Activated CD4-positive, alpha-beta T cell treated with anti-CD3 and anti-CD28 coated beads, Interleukin-2, Interleukin-6, amounts not matched to agents 100 ng/mL and 50 ng/mL, durations not matched to agents 16 hours and 8 hours (primary cell): ENCODE measurements around the gene ANGPTL1.
A peak's percentile ranks its signal among the peaks of the same experiment; 100 is the strongest.
"Not testable (repeated sequence)": the region's sequence is repeated elsewhere in the genome, so short reads cannot be mapped to it uniquely, and the experiment has no call there.

Source experiments
- DNase-seq: peaks from one replicate; pipeline ENCODE4 v3.0.0-alpha.2; 2020

The ANGPTL1 gene

DNA sequence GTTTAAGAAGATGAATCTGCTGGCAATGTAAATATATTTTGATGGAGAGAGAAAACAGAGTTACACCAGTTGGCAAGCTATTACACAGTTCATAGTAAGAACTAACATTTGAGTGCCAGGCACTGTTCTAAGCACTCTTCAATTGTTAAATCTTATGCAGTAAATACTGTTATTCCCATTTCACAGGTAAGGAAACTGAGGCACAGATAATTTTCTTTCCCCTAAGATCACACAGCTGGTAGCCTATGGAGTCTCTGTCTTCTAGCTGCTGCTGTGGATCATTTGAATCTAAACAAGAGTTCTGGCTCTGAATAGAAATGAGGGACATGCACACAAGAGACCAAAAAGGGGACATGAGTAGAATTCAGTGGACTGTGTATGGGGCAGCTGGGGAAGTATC lies 8.0 kb downstream of the ANGPTL1 start:
- DNase-seq: no peak

DNA sequence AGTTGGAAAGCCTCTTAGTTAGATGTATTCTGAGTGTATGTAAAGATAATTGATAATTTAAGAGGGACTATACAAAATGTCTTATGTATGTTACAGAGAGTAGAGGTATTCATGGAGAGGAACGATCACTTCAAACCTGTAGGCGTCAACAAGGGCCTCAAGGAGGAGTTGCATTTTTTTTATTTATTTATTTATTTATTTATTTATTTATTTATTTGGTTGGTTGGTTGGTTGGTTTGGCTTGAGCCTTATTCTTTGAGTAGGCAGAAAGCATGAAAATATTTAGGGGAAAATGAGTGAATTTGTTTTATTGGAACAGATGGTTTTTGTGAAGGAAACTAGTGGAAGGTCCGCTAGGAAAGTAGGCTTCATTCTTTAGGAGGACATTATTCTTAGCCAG lies 8.5 kb downstream of the ANGPTL1 start:
- DNase-seq: no peak

DNA sequence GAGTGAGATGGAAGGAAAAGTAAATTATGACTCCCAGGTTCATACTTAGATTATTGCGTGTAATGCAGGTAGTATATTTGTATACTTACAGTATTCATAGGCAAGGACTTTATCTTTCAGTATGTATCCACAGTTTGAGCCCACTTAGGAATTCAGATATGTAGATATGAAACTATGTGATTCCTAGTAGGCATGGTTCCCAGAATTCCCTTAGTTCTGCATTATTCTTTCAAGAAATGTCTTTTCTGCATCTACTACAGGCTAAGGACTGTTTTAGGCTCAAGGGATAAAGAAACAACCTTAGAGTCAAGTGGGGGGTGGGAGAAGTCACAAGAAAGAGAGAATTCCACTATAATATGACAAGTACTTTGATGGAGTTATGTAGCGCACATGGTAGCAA lies 13.8 kb downstream of the ANGPTL1 start:
- DNase-seq: no peak

DNA sequence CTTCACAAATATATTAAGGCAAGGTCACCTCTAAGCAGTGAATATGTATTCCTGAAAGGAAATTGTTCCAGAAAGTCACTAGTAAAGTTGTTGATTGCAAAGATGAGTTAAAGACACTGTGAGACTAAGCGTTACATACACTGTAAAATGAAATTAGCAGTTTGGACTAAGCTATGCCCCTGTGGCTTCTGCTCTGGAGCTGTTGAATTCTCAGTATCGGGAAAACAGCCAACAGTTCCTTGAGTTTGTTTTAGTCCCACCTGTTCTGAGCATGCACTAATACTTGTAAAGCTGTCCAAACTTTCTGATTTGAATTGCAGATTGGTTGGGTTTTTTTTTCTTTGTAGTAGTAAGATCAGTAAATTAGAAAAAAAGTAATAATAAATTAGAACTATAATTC lies 21.0 kb downstream of the ANGPTL1 start:
- DNase-seq: no peak

DNA sequence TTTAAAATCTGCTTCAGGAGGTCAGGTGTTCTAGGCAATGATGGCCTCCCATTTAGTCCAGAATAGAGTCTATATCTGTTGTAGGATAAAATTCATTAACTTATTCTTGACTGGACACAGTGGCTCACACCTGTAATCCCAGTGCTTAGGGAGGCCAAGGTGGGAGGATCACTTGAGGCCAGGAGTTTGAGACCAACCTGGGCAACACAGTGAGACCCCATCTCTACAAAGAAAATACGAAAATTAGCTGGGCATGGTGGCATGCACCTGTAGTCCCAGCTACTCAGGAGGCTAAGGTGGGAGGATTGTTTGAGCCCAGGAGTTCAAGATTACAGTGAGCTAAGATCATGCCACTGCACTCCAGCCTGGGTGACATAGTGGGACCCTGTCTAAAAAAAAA lies 23.0 kb downstream of the ANGPTL1 start:
- DNase-seq: not testable (repeated sequence)

DNA sequence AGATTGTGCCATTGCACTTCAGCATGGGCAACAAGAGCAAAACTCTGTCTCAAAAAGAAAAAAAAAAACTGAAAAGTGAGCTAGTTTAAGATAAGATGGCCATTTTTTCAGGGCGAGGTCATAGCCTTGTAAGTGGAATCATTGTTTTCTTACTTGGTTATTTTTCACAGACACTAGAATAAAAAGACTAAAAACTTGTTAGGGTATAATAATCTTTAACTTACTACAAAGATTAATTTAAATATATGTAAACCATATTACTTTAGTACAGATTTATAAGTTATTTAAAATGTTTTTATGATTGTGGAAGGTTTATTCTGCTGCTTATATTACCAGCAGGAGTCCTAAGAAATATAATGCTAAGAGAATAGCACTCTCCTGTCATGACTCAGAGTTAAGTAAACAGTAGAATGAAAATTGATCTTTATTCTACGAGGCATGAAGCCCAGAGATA lies 23.5 kb downstream of the ANGPTL1 start:
- DNase-seq: no peak

DNA sequence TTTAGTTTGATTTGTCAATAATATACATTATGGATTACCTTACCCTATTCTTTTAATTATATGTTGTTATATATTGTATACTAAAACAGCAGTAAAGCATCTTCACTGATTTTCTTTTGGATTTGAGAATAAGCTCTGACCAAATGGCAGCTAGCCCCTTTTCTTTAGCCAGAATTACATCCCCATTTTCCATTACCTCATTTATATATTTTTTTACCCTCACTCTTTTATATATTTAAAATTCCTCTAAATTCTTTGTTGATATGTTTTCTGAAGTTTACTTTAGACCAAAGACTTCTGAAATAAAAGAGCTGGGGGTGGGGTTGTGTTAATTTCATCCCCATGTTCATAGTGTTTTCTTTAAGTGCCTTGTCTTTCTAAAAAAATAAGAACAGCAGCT lies 24.6 kb downstream of the ANGPTL1 start:
- DNase-seq: no peak

DNA sequence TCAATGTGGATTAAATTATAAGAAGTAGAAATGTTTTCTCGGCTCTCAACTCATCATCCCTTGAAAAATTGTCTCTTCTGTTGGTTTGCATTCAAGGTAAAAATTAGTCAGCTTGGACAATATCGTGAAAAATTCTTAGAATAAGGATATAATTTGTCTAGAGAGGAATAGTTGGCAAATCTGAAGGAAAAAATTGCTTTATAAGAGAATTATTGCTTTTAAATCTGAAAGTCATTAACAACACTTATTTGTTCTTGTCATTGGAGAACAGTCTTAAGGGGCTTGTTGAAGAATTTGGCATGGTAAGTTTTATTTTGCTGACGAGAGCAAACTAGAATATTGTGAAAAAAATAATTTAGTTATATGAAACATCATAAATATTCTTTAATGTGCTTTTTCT lies 26.4 kb downstream of the ANGPTL1 start:
- no peak for DNase-seq

DNA sequence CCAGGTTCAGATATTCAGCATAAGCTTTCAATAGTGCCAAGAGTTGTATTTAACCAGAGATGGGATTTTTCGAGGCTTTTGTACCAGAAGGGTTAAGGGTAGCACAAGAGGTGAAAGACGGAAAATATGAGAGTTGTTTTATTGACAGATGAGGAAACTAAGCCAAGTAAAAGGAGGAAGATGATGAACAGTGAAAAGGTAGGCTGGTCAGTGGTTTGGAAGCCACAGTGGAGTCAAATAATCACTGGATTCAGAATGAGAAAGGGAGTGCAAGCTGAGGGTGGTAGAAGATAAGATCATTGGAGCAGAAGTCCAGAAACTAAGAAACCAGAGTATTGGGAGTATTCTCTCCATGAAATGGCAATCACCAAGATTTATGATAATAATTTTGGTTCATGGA lies 45.7 kb downstream of the ANGPTL1 start:
- no peak for DNase-seq

DNA sequence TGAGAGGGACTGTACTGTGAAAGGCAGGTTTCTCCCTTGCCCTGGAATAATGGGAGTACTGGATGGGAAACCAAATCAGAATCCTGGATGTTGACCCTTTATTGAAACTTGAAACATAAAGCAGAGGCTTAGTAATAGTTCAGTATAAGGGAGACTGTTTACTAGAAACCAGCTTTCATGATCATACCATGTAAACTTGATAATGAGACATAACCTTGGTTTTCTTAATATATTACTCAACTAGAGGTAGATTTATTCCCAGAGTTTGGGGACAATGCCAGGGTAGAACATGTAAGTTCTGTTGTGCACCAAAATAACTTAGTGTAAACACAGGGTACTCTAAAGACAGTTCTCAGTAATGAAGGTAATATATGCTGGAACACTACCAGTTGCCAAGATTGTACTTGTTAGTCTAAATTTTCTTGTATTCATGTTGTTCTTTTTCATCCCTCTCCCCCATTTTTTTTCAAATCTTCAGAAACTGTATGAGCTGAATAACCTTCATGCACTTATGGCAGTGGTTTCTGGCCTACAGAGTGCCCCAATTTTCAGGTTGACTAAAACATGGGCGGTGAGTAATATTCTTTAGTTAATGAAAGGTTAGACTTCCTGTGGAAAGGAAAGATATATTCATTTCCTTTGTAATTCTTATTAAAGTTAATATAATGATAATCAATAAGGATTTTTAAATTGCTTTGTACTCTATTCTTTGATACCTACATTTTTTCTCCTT lies 49.6 kb downstream of the ANGPTL1 start:
- peak; percentile 41 for DNase-seq

DNA sequence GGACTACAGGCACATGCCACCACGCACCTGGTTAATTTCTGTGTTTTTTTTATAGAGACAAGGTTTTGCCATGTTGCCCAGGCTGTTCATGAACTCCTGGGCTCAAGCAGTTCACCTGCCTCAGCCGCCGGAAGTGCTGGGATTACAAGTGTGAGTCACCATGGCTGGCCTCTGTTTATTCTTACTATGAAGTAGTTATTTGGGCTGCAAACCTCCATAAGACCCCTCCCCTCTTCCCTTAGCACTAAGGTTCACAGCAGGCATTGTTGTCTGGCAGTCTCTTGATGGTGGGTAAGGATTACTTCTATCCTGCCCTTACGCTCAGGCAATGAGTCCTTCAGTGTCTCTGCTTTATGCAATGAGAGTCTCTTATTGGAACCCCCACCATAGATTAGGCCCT lies 51.8 kb downstream of the ANGPTL1 start:
- no peak for DNase-seq

DNA sequence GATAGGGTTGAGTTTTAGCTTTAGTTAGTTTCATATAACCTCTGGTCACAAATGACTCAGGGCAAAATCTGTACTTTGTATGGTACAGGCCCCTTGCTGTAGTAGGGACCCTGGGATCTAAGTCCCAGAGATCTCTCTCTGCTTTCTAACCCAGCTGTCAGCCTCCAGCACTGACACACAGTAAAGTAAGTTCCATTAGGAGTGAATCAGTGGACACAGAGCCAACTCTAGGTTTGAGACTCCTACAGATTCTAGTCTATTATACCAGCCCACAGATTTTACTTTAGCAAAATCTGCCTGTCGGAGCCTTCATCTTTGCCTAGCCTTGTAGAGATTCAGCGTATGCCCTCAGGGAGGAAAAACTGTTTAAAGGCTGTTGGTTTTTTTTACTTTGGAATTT lies 52.5 kb downstream of the ANGPTL1 start:
- no peak for DNase-seq

DNA sequence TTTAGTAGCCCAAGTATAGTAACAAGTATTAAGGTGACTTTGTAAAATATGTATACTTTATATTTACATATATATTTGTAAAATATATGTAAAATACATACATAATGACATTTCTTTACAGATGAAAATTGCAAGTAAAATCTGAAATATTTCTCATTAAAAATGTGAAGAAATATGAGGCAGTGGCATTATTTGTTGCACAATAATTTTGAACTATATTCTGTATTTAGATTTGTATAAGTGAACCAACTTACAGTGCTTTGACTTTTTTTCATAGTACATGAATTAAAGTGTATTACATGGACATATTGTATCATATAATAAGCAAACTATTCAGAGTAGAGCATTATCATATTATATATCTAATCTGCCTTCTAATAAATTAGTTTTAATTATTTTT lies 60.3 kb downstream of the ANGPTL1 start:
- no peak for DNase-seq

DNA sequence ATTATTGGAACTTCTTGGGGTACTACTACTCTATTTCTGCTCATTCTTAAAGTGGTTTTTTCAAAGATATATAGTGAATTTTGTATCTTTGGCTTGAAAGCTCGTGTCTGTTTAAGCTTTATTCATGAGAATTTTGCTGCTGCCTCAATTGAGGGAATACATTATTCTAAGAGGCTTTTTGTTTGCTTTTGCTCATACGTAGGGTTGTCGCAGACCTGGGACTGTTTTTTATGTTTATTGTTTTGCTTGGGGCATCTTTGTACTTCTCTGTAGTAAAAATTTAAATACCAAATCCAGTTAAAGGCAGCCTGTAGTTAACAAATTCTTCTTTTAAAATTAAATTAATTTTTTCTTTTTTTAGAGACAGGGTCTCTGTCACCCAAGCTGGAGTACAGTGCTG lies 62.3 kb downstream of the ANGPTL1 start:
- no peak for DNase-seq

DNA sequence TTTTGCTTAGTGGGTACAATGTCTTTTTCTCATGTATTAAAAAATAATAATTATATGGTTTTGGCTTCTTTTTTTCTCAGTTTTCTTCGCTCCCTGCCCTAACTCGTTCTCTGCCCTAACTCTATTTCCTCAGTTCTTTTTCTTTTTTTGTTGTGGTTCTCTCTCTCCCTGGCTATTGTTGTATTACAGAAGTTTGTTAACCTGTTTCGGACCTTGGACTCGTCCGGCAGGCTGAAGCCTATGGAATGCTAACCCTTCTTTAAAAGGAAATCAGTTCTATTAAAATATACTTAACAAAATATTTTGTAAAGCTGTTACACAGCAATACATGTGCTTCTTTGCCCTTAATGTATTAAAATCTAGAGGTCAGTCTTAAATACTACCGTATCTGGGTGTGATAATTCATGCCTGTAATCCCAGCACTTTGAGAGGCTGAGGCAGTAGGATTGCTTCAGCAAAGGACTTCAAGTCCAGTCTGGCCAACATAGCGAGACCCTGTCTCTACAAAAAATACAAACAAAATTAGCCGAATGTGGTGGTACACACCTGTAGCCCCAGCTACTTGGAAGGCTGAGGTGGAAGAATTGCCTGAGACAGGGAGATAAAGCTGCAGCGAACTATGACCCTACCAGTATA lies 64.1 kb downstream of the ANGPTL1 start:
- no peak for DNase-seq

DNA sequence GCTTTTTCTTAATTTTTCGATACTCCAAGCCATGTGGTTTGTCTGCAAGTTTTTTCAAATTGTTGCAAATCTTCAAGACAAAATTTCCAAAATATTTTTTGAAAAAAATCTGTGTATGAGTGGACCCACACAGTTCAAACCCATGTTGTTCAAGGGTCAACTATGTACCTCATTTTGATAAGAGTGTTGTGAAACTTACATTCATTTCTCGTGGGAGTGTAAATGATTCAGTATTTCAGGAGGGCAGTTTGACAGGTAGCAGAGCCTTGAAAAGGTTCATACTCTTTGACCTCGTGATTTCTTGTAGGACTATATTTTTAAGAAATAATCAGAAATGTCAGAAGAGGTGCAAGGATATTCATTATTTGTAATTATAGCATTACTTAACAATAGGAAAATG lies 68.0 kb downstream of the ANGPTL1 start:
- no peak for DNase-seq
